ENCODE data around the gene CNTN5. TPM values are rescaled to one million over a fixed set of nuclear protein-coding genes. Genes with fewer than 3 reads are reported as not detected.

The CNTN5 gene
- total RNA-seq, 1 experiment from 2014 or later, result not detected

- no peaks in the 10 kb centered on the region for H3K27me3 Mint-ChIP-seq (ENCODE audit: low read depth)
- H3K18ac ChIP-seq (ENCODE audit: insufficient read length, low read depth, low read length), result no peak overlapping the region
Measured at GRCh38 chr11:100340466-100341319, 1319.9 kb downstream of the CNTN5 start.

More at GRCh38 chr11:100340466-100341319, 1319.9 kb downstream of the CNTN5 start:
- no peak for TF ChIP-seq CTCF (conservative IDR thresholded peaks at IDR 0.05)
- Histone ChIP-seq H4K91ac (ENCODE audit: insufficient read length, low read depth, low read length) (no peak overlapping the region), H4K20me1 (ENCODE audit: control insufficient read depth, insufficient read depth, insufficient read length) (no peaks in the 10 kb centered on the region), H3K4me2 (ENCODE audit: insufficient read depth, insufficient read length, low read length) (no peak overlapping the region), H3K4me1 (ENCODE audit: insufficient read depth, low read length) (no peaks in the 10 kb centered on the region), H3T11ph (ENCODE audit: low read length) (no peak overlapping the region), H3K27me3 (ENCODE audit: insufficient read depth, low read length) (no peaks in the 10 kb centered on the region), H4K5ac (ENCODE audit: insufficient read length, low read depth, low read length) (no peak overlapping the region), H3K79me2 (ENCODE audit: insufficient read depth, low read length) (no peaks in the 10 kb centered on the region), H2BK12ac (ENCODE audit: insufficient read length, low read depth, low read length) (no peak overlapping the region), H3K23me2 (ENCODE audit: insufficient read length, low read depth, low read length, poor library complexity, severe bottlenecking) (no peaks in the 10 kb centered on the region), H2BK15ac (ENCODE audit: low read depth, low read length) (no peak overlapping the region), H2AK5ac (ENCODE audit: insufficient read length, low read length) (no peak overlapping the region), H2BK20ac (ENCODE audit: low read depth, low read length, poor library complexity, severe bottlenecking) (no peak overlapping the region), H3K56ac (ENCODE audit: insufficient read length, low read depth, low read length) (no peak overlapping the region), H3K79me1 (ENCODE audit: insufficient read depth, low read depth, low read length, poor library complexity, severe bottlenecking) (no peaks in the 10 kb centered on the region), H3K27ac (ENCODE audit: insufficient read length, low read depth, low read length) (no peak overlapping the region), H2AFZ (ENCODE audit: low read length) (no peak overlapping the region), H4K8ac (replicated peaks; ENCODE audit: insufficient read length, low read depth, low read length) (no peak overlapping the region), H3K14ac (ENCODE audit: insufficient read depth, low read length) (no peak overlapping the region), H3K9ac (ENCODE audit: extremely low read depth, insufficient read length, low read length) (no peak overlapping the region), H3K4ac (ENCODE audit: low read depth, low read length) (no peak overlapping the region), H3K9me3 (ENCODE audit: control insufficient read depth, low read depth, low read length) (no peaks in the 10 kb centered on the region), H2BK5ac (ENCODE audit: insufficient read length, low read length) (no peak overlapping the region), H2BK120ac (ENCODE audit: low read depth, low read length, poor library complexity, severe bottlenecking) (no peak overlapping the region), H3K23ac (ENCODE audit: insufficient read length, low read depth, low read length) (no peak overlapping the region)
- H3K27ac Mint-ChIP-seq, result no peak overlapping the region
- H3K4me3 Mint-ChIP-seq, result no peak overlapping the region
- no peaks in the 10 kb centered on the region; a peak in 1 of 5 replicates for H3K9me3 Mint-ChIP-seq
- peaks cover 12 to 16% of the 10 kb centered on the region in 2 experiments for H3K4me1 Mint-ChIP-seq
- no peaks in the 10 kb centered on the region for H3K36me3 Mint-ChIP-seq (ENCODE audit: insufficient read depth in 1 of 3, low read depth in 3 of 3)
- DNase-seq, result no peak
- no CpG with 5 or more reads among the region's 9 CpGs for WGBS (ENCODE audit: extremely low coverage, insufficient read length, low lambda C conversion rate)
